Skeletal muscle satellite cell (primary cell): ENCODE results near the gene SLC7A4.
A peak's percentile ranks its signal among the peaks of the same experiment; 100 is the strongest.
"Not testable (repeated sequence)": the region's sequence is repeated elsewhere in the genome, so short reads cannot be mapped to it uniquely, and the experiment has no call there.

ENCODE experiments used
- H3K27me3 ChIP-seq: 2 replicates; pipeline ENCODE4 v1.7.0; 2013; ENCODE audit warnings: low read length; ENCODE audit not compliant: control insufficient read depth, insufficient read depth
- H3K36me3 ChIP-seq: 2 replicates; pipeline ENCODE4 v1.7.0; 2013; ENCODE audit warnings: mild to moderate bottlenecking, control low read depth, low read length; ENCODE audit not compliant: insufficient read depth
- H3K4me1 ChIP-seq: 2 replicates; pipeline ENCODE4 v1.7.0; 2013; ENCODE audit warnings: low read length; ENCODE audit not compliant: control insufficient read depth, insufficient read depth
- H3K4me2 ChIP-seq: 2 replicates; pipeline ENCODE4 v1.7.0; 2013; ENCODE audit warnings: mild to moderate bottlenecking, low read length
- H3K4me3 ChIP-seq: 2 replicates; pipeline ENCODE4 v1.7.0; 2013; ENCODE audit warnings: low read length
- H3K9ac ChIP-seq: 2 replicates; pipeline ENCODE4 v1.7.0; 2013; ENCODE audit warnings: mild to moderate bottlenecking, low read depth, low read length, moderate library complexity
- H3K9me3 ChIP-seq: replicated peaks from 2 replicates; pipeline ENCODE4 v1.7.0; 2013; ENCODE audit warnings: mild to moderate bottlenecking, control low read depth, low read length

The SLC7A4 gene

DNA sequence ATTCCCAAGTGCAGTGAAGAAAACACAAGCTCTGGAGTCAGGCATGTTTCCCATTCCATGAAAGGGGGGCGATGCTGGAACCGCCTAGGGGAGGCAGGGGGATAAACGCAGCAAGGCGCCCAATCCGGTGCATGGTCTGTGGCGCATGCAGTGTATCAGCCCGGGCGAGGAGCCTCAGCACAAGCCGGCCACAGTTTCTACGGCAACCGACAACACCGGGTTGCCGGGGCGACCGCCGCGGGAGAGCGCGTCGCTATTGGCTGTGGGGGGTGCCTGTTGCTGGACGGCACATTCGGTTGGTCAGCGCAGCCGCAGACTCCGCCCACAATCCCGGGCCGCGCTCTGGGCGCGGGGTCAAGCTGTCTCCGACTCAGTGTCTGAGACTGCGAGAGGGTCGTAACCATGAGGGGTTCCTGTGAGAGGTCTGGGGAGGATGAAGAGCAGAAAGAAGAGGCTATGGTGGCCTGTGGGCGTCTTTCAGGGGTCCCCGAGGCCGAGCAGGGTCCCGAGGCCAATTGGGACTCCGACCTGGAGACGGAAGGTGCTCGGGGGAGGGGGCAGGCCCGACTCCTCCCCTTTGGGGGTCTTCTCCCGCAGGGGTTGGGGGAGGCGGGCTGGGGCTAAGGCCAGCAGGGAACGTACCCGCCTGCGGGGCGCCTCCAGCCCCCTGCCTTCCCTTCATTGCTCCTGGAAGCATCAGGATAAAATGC, 13.4 kb upstream of the SLC7A4 start, which contains the start of gene LRRC74B:
Gene LRRC74B, plus strand, starts transcription at position 362 of the 710 bp plus-strand sequence. Its CDS starts 41 bp downstream, at position 403.
- H3K36me3 ChIP-seq = no peaks in the 10 kb centered on the region
- H3K4me1 ChIP-seq = peaks cover 40% of the 10 kb centered on the region
- H3K9me3 ChIP-seq = no peaks in the 10 kb centered on the region
- peak within 1 kb of the TSS; percentile 87 for H3K4me2 ChIP-seq
- H3K4me3 ChIP-seq = peak within 1 kb of the TSS; percentile 72
- H3K27me3 ChIP-seq = no peaks in the 10 kb centered on the region
- H3K9ac ChIP-seq = peak within 1 kb of the TSS; percentile 70

DNA sequence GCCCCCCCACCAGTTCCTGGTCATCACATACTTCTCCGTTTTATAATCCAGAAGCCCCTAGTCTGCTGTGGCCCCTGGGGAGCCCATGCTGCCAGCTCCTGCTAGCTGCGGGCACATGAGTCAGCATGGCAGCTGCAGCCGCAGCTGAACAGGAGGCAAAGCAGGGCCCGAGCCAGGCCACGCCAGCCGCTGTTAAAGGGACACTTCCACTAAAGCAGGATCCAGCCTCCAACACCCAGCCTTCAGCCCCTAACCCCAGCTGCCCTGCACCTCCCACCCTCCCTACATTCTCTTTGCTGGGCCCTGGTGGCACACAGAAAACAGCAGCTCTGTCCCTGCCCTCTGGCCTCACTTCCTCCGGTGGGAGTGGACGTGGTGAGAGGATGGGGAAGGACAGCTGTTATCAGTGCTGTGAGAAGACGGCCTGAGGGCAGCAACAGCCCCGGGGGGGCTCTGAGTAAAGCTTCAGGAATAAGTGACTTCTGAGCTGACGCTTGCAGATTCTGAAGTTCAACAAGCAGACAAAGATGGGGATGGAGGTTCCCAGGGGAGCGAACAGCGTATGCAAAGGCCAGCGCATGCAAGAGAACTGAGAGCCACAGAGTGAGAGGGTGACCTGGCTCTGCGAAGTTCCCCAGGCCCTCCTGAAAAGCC, 12.7 kb upstream of the SLC7A4 start:
- Histone ChIP-seq H3K27me3 (no peaks in the 10 kb centered on the region), H3K4me1 (peaks cover 40% of the 10 kb centered on the region), H3K9ac (peak overlapping the region; percentile 70), H3K4me3 (peak overlapping the region; percentile 72), H3K9me3 (no peaks in the 10 kb centered on the region), H3K36me3 (no peaks in the 10 kb centered on the region), H3K4me2 (peak overlapping the region; percentile 87)

DNA sequence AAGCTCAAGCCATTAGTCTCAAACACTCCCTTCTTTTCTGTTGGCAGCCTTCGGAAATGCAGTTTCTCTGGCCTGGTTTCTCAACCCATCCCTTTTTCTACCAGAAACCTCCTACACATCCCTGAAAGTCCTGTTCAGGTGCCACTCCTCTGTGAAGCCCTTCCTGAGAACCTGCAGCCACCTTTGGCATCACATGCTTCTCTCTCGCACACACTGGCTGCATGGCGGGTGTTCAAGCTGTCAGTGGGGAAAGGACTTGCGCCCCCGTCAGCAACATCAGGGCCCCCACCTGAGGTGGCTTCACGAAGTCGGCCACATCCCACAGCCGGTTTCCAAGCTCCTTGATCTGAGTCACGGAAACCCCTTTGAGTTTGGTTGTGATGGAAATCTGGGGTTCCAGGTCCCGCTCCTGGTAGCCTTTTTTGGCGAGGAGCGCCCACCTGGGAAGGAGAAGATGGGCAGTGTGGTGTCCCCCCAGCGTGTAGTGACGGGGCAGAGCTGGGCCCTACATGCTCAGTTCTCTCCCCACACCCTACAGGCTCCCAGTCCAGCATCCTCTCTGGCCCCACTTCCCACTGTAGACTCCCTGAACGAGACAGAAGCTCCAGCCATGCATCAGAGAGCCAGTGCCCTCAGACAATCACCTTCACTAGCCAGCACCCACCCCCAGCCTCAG, 11.6 kb upstream of the SLC7A4 start:
- Histone ChIP-seq H3K4me3 (peak overlapping the region; percentile 24), H3K9me3 (no peaks in the 10 kb centered on the region), H3K36me3 (no peaks in the 10 kb centered on the region), H3K27me3 (no peaks in the 10 kb centered on the region), H3K4me2 (peak overlapping the region; percentile 42), H3K9ac (peak overlapping the region; percentile 58), H3K4me1 (peaks cover 40% of the 10 kb centered on the region)

DNA sequence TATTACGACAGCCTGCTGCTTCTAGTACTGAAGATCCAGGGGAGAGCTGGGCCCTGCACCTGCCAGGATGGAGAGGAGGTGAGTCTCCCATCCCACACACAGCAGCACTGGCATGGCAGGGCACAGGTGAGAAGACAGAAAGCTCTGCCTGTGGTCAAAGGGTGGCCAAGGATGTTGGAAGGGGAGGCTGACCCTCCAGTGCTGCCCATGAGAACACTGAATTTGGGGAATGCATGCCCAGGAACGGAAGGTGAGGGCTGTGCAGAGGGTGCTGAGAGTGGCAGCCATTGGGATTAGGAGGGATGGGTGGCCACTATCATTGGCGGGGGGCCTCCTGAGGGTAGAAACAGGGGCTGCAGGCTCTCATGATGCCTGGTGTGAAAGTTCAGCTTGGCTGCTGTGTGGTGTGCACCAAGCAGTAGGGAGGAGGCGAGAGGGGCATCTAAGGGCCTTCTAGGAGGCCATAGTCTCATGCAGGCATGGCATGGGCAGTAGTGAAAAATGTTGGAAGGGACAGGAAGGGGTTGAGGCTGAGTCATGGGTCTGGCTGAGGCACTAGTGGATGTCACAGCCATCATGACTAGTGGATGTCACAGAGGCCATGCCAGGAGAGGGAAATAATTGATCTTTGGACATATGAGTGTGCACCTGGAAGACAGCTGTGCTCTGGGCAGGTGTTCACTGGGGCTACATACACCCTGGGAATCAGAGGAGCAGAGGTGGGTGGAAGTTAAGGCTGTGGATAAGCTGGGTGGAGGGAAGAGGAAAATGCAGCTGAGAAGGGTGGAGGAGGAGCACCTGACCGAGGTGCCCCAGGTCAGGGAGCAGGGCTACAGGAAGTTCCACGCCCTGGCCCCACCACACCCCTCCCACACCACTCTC, 10.9 kb upstream of the SLC7A4 start:
- no peaks in the 10 kb centered on the region for H3K27me3 ChIP-seq
- H3K9ac ChIP-seq = no peak overlapping the region
- no peak overlapping the region for H3K4me3 ChIP-seq
- peak overlapping the region; percentile 25 for H3K4me2 ChIP-seq
- peaks cover 46% of the 10 kb centered on the region for H3K4me1 ChIP-seq
- no peaks in the 10 kb centered on the region for H3K36me3 ChIP-seq
- no peaks in the 10 kb centered on the region for H3K9me3 ChIP-seq

DNA sequence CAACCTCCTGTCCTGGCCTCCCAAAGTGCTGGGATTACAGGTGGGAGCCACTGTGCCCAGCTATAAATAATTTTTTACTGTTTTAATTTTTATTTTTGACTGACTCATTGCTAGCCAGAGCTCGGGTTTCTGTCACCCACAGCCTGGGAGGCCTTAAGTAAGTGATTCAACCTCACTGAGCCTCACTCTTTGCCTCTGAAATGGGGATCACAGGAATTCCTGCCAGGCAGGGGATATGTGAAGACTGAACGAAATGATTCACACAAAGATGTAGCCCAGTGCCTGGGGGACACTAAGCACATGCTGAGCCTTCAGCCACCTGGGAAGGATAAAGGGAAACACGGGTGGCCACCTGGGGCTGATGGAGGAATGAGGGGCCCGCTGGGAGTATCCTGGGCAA, 9.6 kb upstream of the SLC7A4 start:
- Histone ChIP-seq H3K4me2 (no peak overlapping the region), H3K9ac (no peak overlapping the region), H3K4me3 (no peak overlapping the region), H3K27me3 (no peaks in the 10 kb centered on the region), H3K4me1 (peaks cover 55% of the 10 kb centered on the region), H3K36me3 (no peaks in the 10 kb centered on the region), H3K9me3 (no peaks in the 10 kb centered on the region)

DNA sequence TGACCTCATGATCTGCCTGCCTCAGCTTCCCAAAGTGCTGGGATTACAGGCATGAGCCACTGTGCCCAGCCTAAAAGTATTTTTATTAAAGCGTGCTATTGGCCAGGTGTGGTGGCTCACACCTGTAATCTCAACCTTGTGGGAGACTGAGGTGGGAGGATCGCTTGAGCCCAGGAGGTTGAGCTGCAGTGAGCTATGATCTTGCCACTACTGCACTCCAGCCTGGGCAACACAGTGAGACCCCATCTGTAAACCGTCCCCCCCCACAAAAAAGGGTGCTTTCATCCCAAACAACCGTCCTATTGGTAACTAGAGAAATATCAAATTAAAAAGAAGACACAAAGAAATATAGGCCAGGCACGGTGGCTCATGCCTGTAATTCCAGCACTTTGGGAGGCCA, 6.8 kb upstream of the SLC7A4 start:
- H3K27me3 ChIP-seq, H3K4me2 ChIP-seq, H3K4me3 ChIP-seq, H3K9ac ChIP-seq, H3K36me3 ChIP-seq, H3K9me3 ChIP-seq: not testable (repeated sequence)
- H3K4me1 ChIP-seq = peaks cover 36% of the 10 kb centered on the region

DNA sequence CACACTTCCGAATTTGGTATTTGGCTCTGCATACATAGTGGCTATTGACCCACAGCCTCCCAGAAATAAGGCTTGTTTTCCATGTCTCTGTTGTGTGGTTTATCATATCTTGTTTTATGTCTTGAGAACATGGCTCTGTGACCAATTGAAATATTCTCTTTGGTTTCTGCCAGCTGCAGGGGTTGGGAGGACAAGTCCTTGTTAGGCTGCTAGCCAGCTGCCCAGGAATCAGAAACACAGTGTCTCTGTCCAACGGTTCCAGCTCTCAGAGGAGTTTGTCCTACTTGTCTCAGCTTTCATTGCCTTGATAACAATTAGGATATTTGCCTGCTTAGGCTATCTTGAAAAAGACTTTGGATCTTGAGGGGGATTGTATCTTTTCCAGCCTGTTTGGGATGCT, 6.0 kb upstream of the SLC7A4 start:
- H3K9me3 ChIP-seq = no peaks in the 10 kb centered on the region
- H3K36me3 ChIP-seq = no peaks in the 10 kb centered on the region
- no peak overlapping the region for H3K4me2 ChIP-seq
- H3K9ac ChIP-seq = no peak overlapping the region
- H3K27me3 ChIP-seq = peaks cover 7% of the 10 kb centered on the region
- no peak overlapping the region for H3K4me3 ChIP-seq
- peaks cover 29% of the 10 kb centered on the region for H3K4me1 ChIP-seq

DNA sequence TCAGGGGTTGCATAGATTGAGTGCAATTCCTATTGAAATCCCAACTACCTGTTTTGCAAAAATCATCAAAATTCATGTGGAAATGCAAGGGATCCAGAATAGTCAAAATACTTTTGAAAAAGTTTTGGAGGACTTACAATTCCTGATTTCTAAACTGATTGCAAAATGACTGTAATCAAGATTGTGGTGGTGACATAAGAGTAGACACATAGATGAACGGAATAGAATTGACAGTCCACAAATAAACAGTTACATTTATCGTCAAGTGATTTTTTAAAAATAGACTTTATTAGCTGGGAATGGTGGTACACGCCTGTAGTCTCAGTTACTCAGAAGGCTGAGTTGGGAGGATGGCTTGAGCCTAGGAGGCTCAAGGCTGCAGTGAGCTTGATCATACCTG, 2.6 kb upstream of the SLC7A4 start:
- Histone ChIP-seq H3K4me1 (peaks cover 20% of the 10 kb centered on the region), H3K27me3 (peaks cover 38% of the 10 kb centered on the region), H3K4me3 (no peak overlapping the region), H3K9me3 (no peaks in the 10 kb centered on the region), H3K36me3 (no peaks in the 10 kb centered on the region), H3K4me2 (no peak overlapping the region), H3K9ac (no peak overlapping the region)

DNA sequence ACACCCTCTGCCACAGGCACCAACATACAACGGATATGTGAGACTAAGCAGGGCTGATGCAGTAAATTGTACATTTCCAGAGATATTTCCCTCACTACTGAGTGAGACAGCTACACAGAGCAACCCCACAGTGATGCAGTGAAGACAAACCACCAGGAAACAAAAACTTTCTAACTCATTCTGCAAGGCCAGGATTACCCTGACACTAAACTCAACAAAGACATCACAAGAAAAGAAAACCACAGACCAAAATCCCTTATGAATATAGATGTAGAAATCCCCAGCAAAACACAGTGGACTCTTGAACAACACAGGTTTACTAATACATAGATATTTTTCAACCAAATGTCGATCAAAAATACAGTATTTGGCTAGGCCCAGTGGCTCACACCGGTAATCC, 1.5 kb upstream of the SLC7A4 start:
- no peaks in the 10 kb centered on the region for H3K36me3 ChIP-seq
- H3K4me3 ChIP-seq = no peak overlapping the region
- peaks cover 20% of the 10 kb centered on the region for H3K4me1 ChIP-seq
- H3K4me2 ChIP-seq = no peak overlapping the region
- peaks cover 48% of the 10 kb centered on the region for H3K27me3 ChIP-seq
- no peak overlapping the region for H3K9ac ChIP-seq
- H3K9me3 ChIP-seq = no peaks in the 10 kb centered on the region

DNA sequence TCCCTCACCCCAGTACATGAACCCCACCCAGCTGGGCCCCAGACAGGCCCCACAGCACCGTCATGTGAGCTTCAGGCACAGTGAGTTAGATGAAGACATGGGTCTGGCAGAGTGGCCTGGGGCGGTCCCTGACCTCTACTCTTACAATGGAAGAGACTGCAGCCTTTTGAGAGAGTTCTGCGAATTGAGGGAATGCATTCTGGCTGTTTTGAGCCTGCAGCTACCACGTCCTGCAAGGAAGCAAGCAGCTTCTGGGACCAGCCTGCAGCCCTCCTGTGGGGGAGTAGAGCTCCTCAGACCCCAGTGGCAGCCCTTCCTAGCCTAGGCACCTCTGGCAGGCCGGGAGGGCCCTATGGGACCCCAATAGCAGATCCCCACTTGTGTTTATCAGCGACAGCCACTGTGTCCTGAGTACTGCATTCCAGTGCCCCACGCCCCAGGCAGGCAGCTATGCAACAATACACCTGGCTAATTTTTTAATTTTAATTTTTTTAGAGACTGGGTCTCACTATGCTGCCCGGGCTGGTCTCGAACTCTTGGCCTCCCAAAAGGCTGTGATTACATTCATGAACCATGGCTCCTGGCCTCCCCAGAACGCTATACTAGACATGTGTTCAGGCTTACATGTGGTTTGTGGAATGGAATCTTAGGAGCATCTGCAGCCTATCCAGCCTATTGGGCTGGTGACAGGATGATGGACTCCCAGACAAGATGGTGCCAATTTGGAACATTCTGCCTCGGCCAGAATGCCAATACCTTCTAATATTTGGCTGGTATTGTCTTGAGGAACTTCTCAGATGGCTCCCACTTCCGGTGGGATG, 717 bp upstream of the SLC7A4 start:
- Histone ChIP-seq H3K9me3 (no peaks in the 10 kb centered on the region), H3K27me3 (peaks cover 54% of the 10 kb centered on the region), H3K4me3 (no peak overlapping the region), H3K9ac (no peak overlapping the region), H3K36me3 (no peaks in the 10 kb centered on the region), H3K4me1 (peaks cover 14% of the 10 kb centered on the region), H3K4me2 (no peak overlapping the region)
